Measurements from ENCODE around the gene PDK2.

PDK2 gene

GRCh38 chr17:50080096-50080480 lies 15.1 kb upstream of the PDK2 start:
- no peak for DNase-seq

GRCh38 chr17:50080827-50081226 lies 14.3 kb upstream of the PDK2 start:
- no peak for DNase-seq

GRCh38 chr17:50081757-50082156 lies 13.4 kb upstream of the PDK2 start:
- DNase-seq = no peak

- peak; percentile 60 to 69 for DNase-seq
These were observed 7.8 kb upstream of the PDK2 start for GRCh38 chr17:50087246-50087911.

GRCh38 chr17:50087912-50088405 lies 7.2 kb upstream of the PDK2 start:
- no peak for DNase-seq

GRCh38 chr17:50088952-50089825 lies 6.0 kb upstream of the PDK2 start:
- DNase-seq = no peak

GRCh38 chr17:50090071-50090470 lies 5.1 kb upstream of the PDK2 start:
- no peak for DNase-seq

GRCh38 chr17:50090971-50091917 lies 3.9 kb upstream of the PDK2 start:
- no peak for DNase-seq

GRCh38 chr17:50091918-50092285 lies 3.2 kb upstream of the PDK2 start:
- no peak for DNase-seq

- DNase-seq = no peak
These were observed 1.9 kb upstream of the PDK2 start for GRCh38 chr17:50093246-50093645.

GRCh38 chr17:50093807-50094206 lies 1.3 kb upstream of the PDK2 start:
- no peak for DNase-seq

- peak; percentile 66 to 77 for DNase-seq
These were observed 853 bp upstream of the PDK2 start for GRCh38 chr17:50094243-50094752.

- no peak for DNase-seq
These were observed 481 bp downstream of the PDK2 start for GRCh38 chr17:50095626-50096037.

- DNase-seq = no peak
These were observed 941 bp downstream of the PDK2 start for GRCh38 chr17:50096092-50096491.

GRCh38 chr17:50096758-50097157 lies 1.6 kb downstream of the PDK2 start:
- DNase-seq = no peak

- DNase-seq = no peak
These were observed 2.3 kb downstream of the PDK2 start for GRCh38 chr17:50097455-50097854.

- no peak for DNase-seq
These were observed 2.8 kb downstream of the PDK2 start for GRCh38 chr17:50097926-50098325.

- DNase-seq = no peak
These were observed 3.4 kb downstream of the PDK2 start for GRCh38 chr17:50098583-50098982.

- DNase-seq = no peak
These were observed 3.9 kb downstream of the PDK2 start for GRCh38 chr17:50099003-50099402.

GRCh38 chr17:50100480-50100883 lies 5.3 kb downstream of the PDK2 start:
- DNase-seq = no peak

- no peak for DNase-seq
These were observed 5.8 kb downstream of the PDK2 start for GRCh38 chr17:50100921-50101345.

- DNase-seq = no peak
These were observed 6.4 kb downstream of the PDK2 start for GRCh38 chr17:50101346-50102163.
